ENCODE data around the gene ATP1B2. TPM values are rescaled to one million over a fixed set of nuclear protein-coding genes. Genes with fewer than 3 reads are reported as not detected.

The ATP1B2 gene
- total and polyA plus RNA-seq, 9 of the 15 experiments (the other 6 are each of a cell fraction or from before 2014, with no cell fraction given): 0.23 to 6.0 (median 0.99) TPM

DNA sequence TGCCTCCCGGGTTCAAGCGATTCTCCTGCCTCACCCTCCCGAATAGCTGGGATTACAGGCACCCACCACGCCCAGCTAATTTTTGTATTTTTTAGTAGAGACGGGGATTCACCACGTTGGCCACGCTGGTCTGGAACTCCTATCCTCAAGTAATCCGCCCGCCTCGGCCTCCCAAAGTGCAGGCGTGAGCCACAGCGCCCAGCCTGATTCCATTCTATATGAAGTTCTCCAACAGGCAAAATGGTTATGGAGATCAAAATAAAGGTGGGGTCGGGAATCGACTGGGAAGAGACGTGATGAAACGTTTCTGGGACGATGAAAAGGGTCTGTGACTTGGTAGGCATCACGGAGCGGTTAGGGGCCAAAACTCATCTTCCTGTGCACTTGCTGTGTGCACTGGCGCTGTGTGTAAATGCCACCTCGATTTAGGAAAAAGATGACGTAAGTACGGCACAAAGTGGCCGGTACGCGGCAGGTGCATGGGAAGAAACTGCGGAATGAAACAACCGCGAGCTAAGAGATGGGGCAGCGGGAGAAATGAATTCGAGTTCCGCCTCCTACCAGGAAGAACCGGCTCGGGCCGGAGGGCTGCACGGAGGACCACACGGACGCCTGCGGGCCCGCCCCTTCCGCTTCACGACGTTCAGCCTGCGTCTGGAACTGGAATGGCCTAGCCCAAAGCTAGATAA lies 35.0 kb downstream of the ATP1B2 start (continued):
- TF ChIP-seq, protein P1, sequence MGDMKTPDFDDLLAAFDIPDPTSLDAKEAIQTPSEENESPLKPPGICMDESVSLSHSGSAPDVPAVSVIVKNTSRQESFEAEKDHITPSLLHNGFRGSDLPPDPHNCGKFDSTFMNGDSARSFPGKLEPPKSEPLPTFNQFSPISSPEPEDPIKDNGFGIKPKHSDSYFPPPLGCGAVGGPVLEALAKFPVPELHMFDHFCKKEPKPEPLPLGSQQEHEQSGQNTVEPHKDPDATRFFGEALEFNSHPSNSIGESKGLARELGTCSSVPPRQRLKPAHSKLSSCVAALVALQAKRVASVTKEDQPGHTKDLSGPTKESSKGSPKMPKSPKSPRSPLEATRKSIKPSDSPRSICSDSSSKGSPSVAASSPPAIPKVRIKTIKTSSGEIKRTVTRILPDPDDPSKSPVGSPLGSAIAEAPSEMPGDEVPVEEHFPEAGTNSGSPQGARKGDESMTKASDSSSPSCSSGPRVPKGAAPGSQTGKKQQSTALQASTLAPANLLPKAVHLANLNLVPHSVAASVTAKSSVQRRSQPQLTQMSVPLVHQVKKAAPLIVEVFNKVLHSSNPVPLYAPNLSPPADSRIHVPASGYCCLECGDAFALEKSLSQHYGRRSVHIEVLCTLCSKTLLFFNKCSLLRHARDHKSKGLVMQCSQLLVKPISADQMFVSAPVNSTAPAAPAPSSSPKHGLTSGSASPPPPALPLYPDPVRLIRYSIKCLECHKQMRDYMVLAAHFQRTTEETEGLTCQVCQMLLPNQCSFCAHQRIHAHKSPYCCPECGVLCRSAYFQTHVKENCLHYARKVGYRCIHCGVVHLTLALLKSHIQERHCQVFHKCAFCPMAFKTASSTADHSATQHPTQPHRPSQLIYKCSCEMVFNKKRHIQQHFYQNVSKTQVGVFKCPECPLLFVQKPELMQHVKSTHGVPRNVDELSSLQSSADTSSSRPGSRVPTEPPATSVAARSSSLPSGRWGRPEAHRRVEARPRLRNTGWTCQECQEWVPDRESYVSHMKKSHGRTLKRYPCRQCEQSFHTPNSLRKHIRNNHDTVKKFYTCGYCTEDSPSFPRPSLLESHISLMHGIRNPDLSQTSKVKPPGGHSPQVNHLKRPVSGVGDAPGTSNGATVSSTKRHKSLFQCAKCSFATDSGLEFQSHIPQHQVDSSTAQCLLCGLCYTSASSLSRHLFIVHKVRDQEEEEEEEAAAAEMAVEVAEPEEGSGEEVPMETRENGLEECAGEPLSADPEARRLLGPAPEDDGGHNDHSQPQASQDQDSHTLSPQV (IDR thresholded peaks at IDR 0.05): no peak
- TF ChIP-seq ATF1 (CRISPR knock-in tag; IDR thresholded peaks at IDR 0.05) (no peak), ATF1 (tag; IDR thresholded peaks at IDR 0.05) (peak; percentile 77; the same call in 1 of the 2 replicates), ZBTB8A (IDR thresholded peaks at IDR 0.05; ENCODE audit: partially characterized antibody) (no peak), JUN (IDR thresholded peaks at IDR 0.05; ENCODE audit: borderline replicate concordance, low read depth, low read length) (peak; percentile 34; the same call in 1 of the 2 replicates), JUN (CRISPR knock-in tag; IDR thresholded peaks at IDR 0.05; ENCODE audit: borderline replicate concordance) (peak; percentile 86; the same call in 1 of the 2 replicates), TCF3 (CRISPR knock-in tag; IDR thresholded peaks at IDR 0.05) (peak; percentile 29; the same call in 1 of the 2 replicates), RBM25 (IDR thresholded peaks at IDR 0.05; ENCODE audit: low read depth, low read length, severe bottlenecking) (no peak), UBTF (IDR thresholded peaks at IDR 0.05; ENCODE audit: borderline replicate concordance in 1 of 2, low read depth in 2 of 2, low read length in 2 of 2) (peak in 1 of 2 experiments; percentile 81; a peak in 1 of 4 replicates), ZBTB49 (CRISPR knock-in tag; IDR thresholded peaks at IDR 0.05; ENCODE audit: borderline replicate concordance) (no peak), ZBTB11 (CRISPR knock-in tag; IDR thresholded peaks at IDR 0.05) (peak; percentile 60 to 94 (median 81); a peak in 5 of 6 replicates), MEIS2 (IDR thresholded peaks at IDR 0.05; ENCODE audit: partially characterized antibody) (no peak), SLC30A9 (CRISPR knock-in tag; IDR thresholded peaks at IDR 0.05) (no peak)
